HFFc6 (cell line): ENCODE data around the gene VMAC. TPM values are rescaled to one million over a fixed set of nuclear protein-coding genes. Genes with fewer than 3 reads are reported as not detected.

ENCODE experiments used
- DNase-seq: peaks from one replicate; pipeline ENCODE4 v3.0.0-alpha.2; 2018
- H3K27ac Mint-ChIP-seq: 2 replicates; pipeline ENCODE4 v1.8.0; 2020; ENCODE audit warnings: mild to moderate bottlenecking, mixed read lengths
- H3K27me3 Mint-ChIP-seq: 2 replicates; pipeline ENCODE4 v1.8.0; 2021; ENCODE audit warnings: mild to moderate bottlenecking, moderate library complexity, mixed read lengths; ENCODE audit not compliant: insufficient read depth
- H3K36me3 Mint-ChIP-seq: 2 replicates; pipeline ENCODE4 v1.8.0; 2021; ENCODE audit warnings: low read depth, mixed read lengths
- H3K4me1 Mint-ChIP-seq: 2 replicates; pipeline ENCODE4 v1.8.0; 2020; ENCODE audit warnings: low read depth, mixed read lengths
- H3K4me3 Mint-ChIP-seq: 2 replicates; pipeline ENCODE4 v1.8.0; 2020; ENCODE audit warnings: mild to moderate bottlenecking, moderate library complexity, mixed read lengths
- H3K9me3 Mint-ChIP-seq: 2 replicates; pipeline ENCODE4 v1.8.0; 2020; ENCODE audit warnings: mild to moderate bottlenecking, mixed read lengths
- total RNA-seq, 6 experiments: library from RNA; stranded (reverse); fragmentation: NEBNext Ultra II Directional; extraction: Animal tissue kit (Norgen Biotek cat#: 25700); gene quantifications; 2 replicates in 1 of 6; 3 replicates in 5 of 6; pipeline ENCODE4 v1.2.3, GENCODE V29; 2021
- TF ChIP-seq, protein P1 (sequence below): fragments of 200-600 bp; sonication (generic); IDR thresholded peaks from 2 replicates; pipeline ENCODE4 v1.5.0; 2021; ENCODE audit warnings: antibody characterized with exemption, mild to moderate bottlenecking

The VMAC gene
- total RNA-seq, 6 experiments from 2014 or later, result 1.8 to 2.4 (median 1.9) TPM

- H3K4me3 Mint-ChIP-seq, result no peak overlapping the region
- DNase-seq, result no peak
- H3K4me1 Mint-ChIP-seq, result peaks cover 23% of the 10 kb centered on the region
- peaks cover 1% of the 10 kb centered on the region for H3K27me3 Mint-ChIP-seq
- TF ChIP-seq, protein P1, sequence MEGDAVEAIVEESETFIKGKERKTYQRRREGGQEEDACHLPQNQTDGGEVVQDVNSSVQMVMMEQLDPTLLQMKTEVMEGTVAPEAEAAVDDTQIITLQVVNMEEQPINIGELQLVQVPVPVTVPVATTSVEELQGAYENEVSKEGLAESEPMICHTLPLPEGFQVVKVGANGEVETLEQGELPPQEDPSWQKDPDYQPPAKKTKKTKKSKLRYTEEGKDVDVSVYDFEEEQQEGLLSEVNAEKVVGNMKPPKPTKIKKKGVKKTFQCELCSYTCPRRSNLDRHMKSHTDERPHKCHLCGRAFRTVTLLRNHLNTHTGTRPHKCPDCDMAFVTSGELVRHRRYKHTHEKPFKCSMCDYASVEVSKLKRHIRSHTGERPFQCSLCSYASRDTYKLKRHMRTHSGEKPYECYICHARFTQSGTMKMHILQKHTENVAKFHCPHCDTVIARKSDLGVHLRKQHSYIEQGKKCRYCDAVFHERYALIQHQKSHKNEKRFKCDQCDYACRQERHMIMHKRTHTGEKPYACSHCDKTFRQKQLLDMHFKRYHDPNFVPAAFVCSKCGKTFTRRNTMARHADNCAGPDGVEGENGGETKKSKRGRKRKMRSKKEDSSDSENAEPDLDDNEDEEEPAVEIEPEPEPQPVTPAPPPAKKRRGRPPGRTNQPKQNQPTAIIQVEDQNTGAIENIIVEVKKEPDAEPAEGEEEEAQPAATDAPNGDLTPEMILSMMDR, result no peak
- H3K27ac Mint-ChIP-seq, result no peak overlapping the region
- H3K9me3 Mint-ChIP-seq, result no peaks in the 10 kb centered on the region
- H3K36me3 Mint-ChIP-seq, result no peaks in the 10 kb centered on the region; the same call in 1 of the 2 replicates
Measured at GRCh38 chr19:5943623-5944022, 39.0 kb downstream of the VMAC start.

GRCh38 chr19:5947435-5947834 lies 42.8 kb downstream of the VMAC start:
- TF ChIP-seq, protein P1, result no peak
- DNase-seq, result no peak
- Mint-ChIP-seq H3K4me1 (peaks cover 25% of the 10 kb centered on the region), H3K36me3 (peaks cover 5% of the 10 kb centered on the region; the same call in 1 of the 2 replicates), H3K27me3 (peaks cover 1% of the 10 kb centered on the region), H3K27ac (no peak overlapping the region), H3K9me3 (no peaks in the 10 kb centered on the region), H3K4me3 (no peak overlapping the region)

DNA sequence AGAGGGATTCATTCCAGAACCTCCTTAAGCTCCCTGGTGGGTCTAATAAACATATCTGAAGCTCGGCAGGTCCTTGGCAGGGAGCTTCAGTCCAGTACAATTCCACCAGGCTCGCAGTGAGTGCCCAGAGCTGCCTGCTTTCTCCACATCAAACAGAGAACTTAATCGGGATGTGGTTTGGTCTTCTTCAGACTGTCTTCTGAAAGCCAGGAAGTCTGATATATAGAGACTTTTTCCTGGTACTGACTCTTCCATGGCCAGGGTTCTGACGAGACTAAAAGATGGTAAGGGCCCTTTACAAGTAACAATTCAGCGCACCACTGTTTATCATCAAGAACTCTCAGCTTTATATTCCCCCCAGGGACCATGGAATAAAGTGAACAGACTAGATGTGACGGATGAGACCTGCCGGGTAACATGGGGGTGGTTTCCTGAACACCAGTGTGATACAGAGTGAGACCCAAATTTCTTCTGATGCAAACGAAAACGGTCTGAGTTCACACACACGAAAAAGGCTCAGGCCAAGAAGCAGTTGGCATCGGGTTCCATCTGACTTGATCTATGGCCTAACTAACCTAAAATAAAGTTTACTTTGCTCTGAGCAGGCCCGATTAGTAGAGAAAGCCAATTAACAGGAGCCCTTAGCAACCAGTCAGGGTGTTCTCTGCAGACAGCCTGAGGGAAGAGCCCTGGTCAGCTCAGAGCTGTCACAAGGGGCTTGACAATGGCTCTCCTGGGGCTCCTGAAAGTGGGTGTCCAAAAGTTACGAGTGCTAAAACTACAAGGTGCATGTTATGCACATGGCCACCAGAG lies 44.3 kb downstream of the VMAC start:
- peaks cover 29% of the 10 kb centered on the region for H3K4me1 Mint-ChIP-seq
- H3K4me3 Mint-ChIP-seq, result no peak overlapping the region
- H3K36me3 Mint-ChIP-seq, result peaks cover 5% of the 10 kb centered on the region; the same call in 1 of the 2 replicates
- TF ChIP-seq, protein P1, result no peak
- no peak for DNase-seq
- no peak overlapping the region; the same call in 1 of the 2 replicates for H3K27ac Mint-ChIP-seq
- H3K9me3 Mint-ChIP-seq, result no peaks in the 10 kb centered on the region
- no peaks in the 10 kb centered on the region; the same call in 1 of the 2 replicates for H3K27me3 Mint-ChIP-seq

- Mint-ChIP-seq H3K4me1 (peaks cover 32% of the 10 kb centered on the region), H3K36me3 (peaks cover 10% of the 10 kb centered on the region), H3K4me3 (no peak overlapping the region), H3K27me3 (peaks cover 1% of the 10 kb centered on the region), H3K9me3 (no peaks in the 10 kb centered on the region), H3K27ac (no peak overlapping the region)
- DNase-seq, result no peak
- TF ChIP-seq, protein P1, result no peak
Measured at GRCh38 chr19:5949792-5950305, 45.2 kb downstream of the VMAC start.

DNA sequence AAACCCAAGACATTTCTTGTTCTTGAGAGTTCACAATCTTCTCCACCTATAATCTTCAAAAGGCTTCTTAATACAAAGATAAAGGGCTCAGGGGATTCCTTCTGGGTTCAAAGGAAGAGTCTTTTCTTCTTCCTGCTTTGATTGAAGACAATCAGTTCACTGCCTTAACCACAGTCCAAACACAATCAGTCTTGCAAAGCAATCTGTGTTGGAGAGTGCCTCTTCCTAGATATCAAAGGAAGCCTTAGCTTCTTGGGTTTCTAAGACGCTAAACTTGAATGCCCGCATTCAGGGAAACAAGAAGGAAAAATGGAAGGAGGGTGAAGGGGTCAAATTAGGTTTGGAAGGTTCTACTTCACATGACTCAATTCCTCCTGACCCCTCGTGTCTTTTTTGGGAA lies 46.1 kb downstream of the VMAC start:
- H3K27me3 Mint-ChIP-seq, result peaks cover 1% of the 10 kb centered on the region
- no peaks in the 10 kb centered on the region for H3K9me3 Mint-ChIP-seq
- peaks cover 34% of the 10 kb centered on the region for H3K4me1 Mint-ChIP-seq
- TF ChIP-seq, protein P1, result no peak
- H3K4me3 Mint-ChIP-seq, result no peak overlapping the region
- peaks cover 10% of the 10 kb centered on the region for H3K36me3 Mint-ChIP-seq
- no peak for DNase-seq
- no peak overlapping the region for H3K27ac Mint-ChIP-seq
